GM19023 (cell line): Measurements from ENCODE around the gene ZKSCAN3.
"Not testable (repeated sequence)": the region's sequence is repeated elsewhere in the genome, so short reads cannot be mapped to it uniquely, and the experiment has no call there.

Experiments used
- ATAC-seq: cut with Tn5 transposase; IDR thresholded peaks from one replicate; pipeline ENCODE4 v1.9.1; 2021; ENCODE audit warnings: mild to moderate bottlenecking, moderate library complexity; ENCODE audit not compliant: unreplicated experiment

Gene ZKSCAN3

DNA sequence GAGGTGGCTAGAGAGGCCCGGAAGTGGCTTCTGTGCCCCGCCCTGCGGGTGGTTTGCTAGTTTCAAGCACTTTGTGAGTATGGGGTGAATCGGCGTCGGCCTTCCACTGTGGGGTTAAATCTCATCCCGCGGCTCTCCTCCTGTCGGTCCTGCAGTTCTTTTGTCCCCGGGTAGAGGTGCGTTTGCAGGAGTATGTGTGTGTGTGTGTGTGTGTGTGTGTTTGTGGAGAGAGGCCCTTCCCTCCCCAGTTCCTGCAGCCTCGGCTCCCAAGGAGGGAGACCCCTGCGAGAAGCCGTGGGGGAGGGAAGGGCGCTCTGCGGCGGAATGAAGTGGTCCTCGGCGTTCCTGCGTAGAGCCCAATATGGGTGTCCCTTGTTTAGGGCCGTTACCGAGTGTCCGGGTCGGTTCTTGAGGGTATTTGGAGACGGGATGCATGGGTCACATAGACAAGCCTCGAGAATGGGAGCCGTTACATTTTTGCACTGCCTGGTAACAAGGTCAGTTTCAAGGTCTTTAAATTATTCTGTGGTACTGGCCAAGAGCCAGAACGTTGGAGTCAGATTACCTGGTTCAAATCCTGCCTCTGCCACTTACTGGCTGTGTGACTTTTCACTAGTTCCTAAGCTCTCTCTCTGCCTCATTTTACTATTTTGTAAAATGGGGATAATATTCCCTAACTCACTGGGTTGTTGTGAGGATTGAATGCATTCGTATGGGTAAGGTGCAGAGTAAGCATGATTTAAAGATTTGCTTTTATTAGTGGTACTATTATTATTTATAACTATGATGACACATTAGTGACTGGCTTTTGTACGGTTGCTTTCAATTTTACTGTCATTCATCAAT is at the start of gene ZKSCAN3:
Gene ZKSCAN3 (plus strand): TSS at position 56 of the 846 bp plus-strand sequence. CDS start 9,640 bp downstream, outside the sequence.
- ATAC-seq, result peak; percentile 98

DNA sequence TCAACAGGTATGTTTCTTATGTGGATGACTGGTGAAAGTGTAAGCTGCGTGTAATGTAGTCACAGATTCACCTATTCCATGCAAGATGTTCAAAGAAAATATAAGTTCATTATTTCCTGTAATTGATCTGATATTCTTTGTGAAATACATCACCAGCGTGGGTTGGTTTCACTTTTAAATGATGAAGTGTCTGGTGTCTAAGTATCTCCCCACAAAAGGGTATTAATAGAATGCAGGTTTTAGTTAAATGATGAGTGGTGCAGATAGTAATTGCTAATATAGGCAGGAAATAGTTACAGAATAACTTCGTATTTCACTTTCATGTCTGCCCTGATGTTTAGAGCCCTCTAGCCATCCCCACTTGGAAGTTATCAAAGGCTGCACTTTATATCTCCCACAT is 46.2 kb upstream of the ZKSCAN3 start:
- peak; percentile 60 for ATAC-seq

DNA sequence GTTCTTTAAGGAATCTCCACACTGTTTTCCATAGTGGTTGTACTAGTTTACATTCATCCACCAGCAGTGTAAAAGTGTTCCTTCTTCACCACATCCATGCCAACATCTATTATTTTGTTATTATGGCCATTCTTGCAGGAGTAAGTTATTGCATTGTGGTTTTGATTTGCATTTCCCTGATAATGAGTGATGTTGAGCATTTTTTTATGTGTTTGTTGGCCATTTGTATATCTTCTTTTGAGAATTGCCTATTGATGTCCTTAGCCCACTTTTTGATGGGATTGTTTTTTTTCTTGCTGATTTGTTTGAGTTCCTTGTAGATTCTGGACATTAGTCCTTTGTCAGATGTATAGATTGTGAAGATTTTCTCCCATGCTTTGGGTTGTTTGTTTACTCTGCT is 43.4 kb upstream of the ZKSCAN3 start:
- ATAC-seq, result not testable (repeated sequence)

DNA sequence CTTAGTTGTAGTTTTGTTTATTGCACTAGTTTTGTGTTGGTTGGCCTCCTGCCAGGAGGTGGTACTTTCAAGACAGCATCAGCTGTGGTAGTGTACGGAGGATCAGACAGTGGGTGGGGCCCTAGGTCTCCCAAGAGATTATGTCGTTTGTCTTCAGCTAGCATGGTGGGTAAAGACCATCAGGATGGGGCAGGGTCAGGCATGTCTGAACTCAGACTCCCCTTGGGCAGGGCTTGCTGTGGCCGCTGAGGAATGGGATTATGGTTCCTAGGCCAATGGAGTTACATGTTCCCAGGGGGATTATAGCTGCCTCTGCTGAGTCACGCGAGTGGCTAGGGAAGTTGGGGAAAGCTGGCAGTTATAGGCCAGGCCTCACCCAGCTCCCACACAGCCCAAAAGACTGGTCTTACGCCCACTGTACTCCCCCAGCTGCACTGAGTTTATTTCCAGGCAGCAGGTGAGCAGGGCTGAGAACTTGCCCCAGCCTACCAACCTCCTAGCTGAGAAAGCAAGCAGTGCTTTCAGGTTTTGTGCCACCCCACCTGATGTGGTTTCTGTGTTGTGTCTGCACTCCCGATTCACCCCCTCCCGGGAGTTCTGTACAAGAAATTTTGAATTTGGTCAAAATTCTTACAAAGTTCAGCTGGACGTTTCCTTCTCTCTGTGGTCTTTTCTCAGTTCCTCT is 38.5 kb upstream of the ZKSCAN3 start:
- no peak for ATAC-seq

DNA sequence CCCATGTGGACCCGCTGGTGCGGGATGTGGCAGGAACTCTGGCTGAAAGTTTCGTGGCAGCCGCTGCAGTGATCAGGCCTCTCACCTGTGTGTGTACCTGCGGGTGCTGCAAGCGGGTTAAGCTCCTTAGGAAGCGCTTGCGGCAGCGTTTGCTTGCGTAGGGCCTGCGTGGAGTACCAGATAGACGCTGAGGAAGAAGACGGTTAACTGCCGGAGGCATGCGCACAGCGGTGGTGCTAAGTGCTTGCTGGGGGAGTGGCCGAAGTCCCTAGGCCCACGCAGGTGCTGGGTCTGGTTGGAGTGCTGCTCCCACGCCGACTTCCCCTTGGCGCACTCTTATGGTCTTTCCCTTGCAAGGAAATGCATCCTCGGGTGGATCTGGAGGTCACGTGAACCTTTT is 36.8 kb upstream of the ZKSCAN3 start:
- no peak for ATAC-seq

DNA sequence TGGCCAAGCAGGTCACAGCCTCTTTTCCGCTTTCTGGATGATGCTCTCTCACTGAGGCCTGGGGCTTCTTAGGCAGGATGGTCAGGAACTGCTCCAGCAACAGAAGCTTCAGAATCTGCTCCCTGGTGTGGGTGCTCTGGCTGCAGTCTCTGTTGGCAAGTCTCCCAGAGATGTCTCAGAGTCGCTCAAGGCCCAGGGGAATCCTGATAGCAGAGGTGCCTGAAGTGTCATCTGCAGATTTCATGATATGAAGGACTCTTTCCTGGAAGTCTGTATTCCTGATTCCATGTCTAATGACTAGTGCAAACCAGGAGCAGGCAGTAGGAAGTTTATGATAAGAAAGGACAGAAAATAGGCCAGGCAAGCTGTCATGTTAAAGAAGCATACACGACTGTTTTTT is 34.1 kb upstream of the ZKSCAN3 start:
- no peak for ATAC-seq

DNA sequence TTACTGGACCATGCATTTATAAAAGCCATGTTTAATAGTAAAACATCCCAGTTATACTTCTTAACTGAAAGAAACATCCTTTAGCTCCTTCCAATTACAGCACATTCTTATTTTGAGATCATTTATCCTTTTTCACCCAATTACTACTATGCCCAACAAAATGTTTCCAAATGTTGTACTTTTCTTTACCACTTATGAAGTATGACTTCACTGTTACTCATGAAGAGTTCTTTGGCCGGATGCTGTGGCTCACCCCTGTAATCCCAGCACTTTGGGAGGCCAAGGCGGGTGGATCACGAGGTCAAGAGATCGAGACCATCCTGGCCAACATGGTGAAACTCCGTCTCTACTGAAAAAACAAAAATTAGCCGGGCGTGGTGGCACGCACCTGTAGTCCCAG is 31.9 kb upstream of the ZKSCAN3 start:
- ATAC-seq, result not testable (repeated sequence)

DNA sequence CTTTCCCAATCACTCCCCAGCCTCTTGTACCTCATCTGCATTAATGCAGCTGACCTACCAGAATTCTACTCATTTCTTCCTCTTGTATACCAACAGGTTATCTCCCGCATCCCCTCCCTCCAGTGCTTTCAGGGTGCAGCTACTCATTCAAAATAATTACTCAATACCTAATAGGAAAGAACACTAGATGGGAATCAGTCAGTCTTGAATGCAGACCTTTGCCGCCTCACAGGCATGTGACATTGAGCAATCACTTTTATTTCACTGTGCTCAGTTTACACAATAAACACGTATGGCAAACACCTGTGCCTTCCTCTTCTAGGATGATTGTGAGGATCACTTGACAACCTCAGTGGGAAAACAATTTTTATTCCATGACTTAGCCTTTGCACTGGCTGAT is 27.1 kb upstream of the ZKSCAN3 start:
- no peak for ATAC-seq

DNA sequence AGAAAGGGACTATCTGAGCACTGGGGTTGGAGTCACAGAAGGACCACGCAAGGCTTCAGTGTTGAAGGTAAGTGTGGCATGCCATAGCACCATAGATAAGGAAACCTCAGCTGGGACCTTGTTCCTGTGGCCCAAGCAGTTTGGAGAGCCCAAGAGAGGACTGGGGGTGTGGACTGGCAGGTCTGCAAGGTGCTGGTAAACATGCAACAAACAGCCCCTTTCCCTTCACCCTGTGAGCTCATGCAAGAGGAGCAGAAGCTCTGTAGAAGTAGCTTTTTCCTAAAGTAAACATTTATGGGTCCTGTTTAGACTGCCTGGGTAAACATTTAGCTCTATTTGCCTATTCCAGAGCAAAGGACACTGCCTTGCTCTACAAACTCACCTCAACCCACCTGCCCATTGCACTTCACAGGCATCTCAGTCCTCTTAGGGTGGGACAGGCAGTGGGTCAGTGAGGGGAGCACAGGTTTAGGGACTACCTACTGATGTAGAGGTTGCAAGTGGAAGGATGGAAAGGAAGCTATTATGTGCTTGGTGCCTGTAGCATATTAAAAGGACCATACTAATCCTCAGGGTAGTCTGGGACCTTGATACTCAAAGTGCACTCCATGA is 25.8 kb upstream of the ZKSCAN3 start:
- ATAC-seq, result no peak

DNA sequence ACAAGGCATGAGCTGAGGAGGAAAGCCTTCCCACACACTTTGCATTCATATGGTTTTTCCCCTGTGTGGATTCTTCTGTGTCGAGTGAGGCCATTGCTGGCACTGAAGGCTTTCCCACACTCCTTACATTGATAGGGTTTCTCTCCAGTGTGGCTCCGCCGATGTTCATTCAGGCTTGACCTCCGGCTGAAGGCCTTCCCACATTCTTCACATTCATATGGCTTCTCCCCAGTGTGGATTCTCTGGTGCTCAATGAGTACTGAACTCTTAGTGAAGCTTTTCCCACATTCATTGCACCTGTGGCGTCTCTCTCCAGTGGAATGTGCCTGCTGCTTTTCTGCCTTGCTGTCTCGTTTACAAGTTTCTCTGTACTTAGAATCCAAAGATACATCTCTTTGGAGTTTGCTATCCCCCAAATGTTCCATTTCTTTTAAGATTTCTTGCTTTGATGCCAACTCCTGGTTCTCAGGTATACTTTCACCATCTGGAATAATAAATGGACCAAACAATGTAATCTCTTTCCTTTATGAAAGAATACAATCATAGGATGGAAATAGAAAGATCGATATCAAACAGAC is 23.3 kb upstream of the ZKSCAN3 start:
- ATAC-seq, result no peak

DNA sequence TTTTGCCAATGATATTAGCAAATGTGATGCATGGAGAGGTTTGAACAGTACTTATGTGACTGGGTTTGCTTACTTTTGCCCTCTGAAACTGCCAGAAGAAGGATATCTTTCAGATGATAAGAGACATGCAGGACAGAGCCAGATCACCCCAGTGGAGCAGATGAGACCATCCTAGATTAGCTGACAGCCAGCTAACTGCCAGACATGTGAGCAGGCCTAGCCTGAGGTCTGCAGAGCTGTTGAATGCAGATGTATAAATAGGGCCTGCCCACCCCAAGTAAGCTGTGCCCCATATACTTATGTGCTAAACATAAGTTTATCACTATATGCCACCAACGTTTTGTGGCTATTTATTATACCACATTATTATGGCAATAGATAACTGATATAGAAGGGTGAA is 19.7 kb upstream of the ZKSCAN3 start:
- ATAC-seq, result no peak

DNA sequence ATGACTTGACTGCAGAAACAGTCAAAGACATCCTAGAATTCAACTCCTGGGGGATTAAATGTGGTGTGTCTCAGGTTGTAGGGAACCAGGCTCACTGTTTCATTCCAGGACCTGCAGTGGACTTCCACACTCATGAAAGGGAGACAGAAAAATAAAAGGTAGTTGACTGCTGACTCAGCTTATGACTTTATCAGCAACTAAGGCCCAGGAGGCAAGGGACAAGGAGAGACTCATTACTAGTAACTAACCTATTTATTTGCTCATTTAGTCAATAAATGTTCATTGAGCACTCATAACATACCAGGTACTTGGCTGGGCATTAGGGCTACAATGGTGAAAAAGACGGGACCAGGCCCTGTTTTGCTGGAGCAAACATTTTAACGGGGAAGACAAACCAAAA is 16.7 kb upstream of the ZKSCAN3 start:
- no peak for ATAC-seq

DNA sequence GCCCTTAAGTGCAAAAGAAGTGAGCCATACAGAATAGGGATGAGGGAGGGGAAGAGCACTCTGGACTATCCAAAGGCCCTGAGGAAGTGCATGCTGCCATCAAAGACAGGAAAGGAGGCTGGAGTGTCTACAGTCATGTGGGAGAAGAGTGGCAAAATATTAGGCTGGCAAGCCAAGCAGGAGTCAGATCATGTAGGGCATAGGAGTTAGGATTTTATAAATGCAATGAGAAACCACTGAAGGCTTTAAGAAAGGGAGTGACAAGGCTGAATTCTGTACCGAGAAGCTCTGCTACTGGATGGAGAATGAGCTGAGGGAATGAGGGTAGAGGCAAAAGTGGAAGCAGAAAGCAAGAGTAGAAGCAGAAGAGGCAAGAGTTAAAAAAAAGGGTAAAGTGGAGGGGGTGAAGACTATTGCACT is 16.1 kb upstream of the ZKSCAN3 start:
- no peak for ATAC-seq

DNA sequence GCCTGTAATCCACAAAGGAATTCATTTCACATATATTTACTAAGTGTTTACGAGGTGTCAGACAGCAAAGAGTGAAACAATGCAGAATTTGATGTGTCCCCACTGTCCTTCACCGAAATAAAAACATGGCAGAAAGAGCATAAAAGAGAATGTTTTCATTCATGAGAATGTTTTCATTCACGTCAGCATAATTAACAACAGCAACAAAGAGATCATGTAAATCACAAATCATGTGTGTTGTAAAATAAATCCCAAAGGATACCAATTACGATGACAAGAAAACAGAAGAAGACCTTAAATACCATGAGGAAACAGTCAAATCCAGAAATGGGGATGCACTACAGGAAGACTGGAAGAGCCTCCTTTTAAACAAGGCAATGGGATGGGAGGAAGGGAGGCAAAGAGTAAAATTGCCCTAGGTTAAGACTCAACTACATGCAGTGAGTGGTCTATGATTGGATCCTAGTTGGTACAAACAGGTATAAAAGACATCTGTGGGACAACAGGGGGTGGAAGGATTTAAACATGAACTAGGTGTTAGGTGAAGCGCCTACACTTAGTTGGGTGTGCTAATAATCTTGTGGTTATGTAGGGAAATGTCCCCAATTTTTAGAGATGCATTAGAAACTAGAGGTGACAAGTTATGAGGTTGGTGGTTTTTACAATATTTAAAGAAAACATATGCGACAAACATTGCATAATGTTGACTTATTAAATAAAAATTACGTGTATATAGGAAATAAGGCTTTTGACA is 15.3 kb upstream of the ZKSCAN3 start:
- ATAC-seq, result no peak

DNA sequence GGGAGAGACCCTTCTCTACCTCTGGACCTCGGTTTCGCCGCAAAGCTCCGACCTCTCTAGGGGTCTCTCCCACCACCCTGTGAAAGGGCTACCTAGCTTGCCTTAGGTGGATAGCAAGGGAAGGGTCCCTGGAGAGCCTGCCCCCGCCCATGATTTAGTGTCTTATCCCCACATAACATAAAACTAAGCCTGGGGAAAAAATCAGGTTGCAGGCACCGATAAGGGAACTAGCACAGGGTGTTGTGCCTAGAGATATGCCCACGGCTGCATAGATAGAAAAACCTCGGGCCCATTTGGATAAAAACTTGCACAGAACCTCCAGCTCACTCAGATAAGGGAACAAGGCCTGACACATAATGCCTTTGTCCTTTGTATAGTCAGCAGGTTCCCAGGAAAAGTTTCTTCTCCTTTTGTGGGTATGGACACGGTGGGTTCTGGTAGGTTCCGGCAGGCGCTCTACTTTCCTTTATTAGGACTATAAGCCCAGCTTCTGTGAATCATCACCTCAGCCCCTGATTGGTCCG is 14.6 kb upstream of the ZKSCAN3 start:
- no peak for ATAC-seq

DNA sequence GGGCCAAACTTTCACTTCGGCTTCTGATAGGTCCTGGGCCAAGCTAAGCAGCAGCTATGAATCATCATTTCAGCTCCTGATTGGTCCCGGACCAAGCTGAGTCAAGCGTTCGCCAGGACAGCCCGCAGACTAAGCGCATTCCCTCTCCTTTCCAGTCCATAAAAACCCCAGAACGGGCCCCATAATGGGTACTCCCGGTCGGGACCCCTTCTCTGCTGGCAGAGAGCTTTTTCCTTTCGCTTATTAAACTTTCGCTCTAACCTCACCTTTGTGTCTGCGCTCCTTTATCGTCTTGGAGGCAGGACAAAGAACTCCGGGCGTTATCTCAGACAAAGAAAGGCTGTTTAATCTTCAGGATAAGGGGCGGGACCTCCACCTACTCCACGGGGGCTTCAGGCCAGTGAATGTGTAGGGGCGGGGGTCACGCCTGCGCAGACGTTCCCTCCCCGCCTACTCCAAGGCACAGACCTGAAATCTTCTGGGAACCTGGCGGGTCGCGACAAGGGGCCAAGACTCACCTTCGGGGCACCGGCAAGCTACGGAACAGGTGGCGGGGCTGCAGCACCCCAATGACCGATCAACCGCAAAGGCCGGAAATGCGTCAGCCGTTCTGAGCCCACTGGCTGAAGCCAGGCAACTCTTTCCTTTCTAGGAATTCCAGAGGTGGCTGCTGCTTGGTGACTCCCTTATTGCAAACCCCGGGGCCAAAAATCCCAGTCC is 14.0 kb upstream of the ZKSCAN3 start, which contains the start of gene ZSCAN31:
Gene ZSCAN31 (minus strand): TSS at position 585 of the 720 bp plus-strand sequence. CDS start 6,465 bp downstream, outside the sequence.
- peak; percentile 90 for ATAC-seq

DNA sequence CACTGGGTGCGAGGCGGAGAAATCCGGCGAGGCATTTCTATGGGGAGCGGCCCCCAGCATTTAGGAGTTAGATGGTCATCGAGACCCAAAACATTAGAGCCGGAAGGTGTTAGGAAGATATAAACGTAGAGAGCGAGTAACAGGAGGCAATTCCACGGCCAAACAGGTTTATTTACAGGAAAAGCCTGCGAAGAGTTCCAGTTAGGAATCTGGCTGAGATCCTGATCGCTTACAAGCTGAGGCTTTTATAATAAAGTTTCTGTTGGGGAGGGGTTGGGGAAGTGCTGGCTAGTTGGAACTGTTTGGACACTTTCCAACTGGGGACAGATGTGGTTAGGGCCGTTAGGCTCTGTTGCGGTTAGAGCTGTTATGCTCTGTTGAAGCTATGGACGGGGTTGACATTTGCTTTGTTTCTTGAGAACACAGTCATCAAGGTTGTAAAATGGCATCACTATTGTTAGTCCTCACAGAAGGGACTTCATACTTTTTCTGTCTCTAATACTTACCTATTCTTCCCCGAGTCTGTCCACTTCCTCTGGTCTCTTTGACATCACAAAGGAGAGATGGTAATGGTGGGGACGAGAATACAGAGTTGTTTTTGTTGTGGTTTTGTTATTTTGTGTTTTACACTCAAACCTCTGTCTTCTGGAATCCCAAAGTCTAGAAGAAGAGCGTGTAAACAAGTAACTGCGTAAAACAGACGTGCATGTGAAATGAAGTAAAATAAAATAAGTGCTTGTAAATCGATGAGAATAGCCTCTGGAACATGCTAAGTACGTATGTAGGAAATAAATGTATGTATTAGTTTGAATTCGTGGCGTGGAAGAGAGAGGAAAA is 13.2 kb upstream of the ZKSCAN3 start:
- peak; percentile 27 for ATAC-seq

DNA sequence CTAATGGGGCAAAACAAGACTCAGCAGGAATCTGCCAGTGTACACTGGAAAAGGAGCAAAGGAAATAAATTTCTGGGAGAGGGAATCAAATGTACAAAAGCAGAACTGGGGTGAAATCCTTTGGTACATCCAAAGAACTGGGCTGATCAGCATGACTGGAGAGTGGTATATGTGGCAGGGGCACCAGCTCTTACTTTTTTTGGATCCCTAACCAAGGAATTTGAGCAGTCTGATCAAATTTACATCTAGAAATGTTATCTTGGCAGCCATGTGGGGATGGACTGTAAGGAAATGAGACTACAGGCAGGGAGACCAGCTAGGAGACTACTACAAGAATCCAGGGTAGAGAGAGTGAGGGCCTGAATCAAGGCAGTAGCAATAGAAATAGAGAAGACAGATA is 12.6 kb upstream of the ZKSCAN3 start:
- ATAC-seq, result no peak
